Measurements from ENCODE around the gene C2orf92.
"Not testable (repeated sequence)": the region's sequence is repeated elsewhere in the genome, so short reads cannot be mapped to it uniquely, and the experiment has no call there.

C2orf92 gene

DNA sequence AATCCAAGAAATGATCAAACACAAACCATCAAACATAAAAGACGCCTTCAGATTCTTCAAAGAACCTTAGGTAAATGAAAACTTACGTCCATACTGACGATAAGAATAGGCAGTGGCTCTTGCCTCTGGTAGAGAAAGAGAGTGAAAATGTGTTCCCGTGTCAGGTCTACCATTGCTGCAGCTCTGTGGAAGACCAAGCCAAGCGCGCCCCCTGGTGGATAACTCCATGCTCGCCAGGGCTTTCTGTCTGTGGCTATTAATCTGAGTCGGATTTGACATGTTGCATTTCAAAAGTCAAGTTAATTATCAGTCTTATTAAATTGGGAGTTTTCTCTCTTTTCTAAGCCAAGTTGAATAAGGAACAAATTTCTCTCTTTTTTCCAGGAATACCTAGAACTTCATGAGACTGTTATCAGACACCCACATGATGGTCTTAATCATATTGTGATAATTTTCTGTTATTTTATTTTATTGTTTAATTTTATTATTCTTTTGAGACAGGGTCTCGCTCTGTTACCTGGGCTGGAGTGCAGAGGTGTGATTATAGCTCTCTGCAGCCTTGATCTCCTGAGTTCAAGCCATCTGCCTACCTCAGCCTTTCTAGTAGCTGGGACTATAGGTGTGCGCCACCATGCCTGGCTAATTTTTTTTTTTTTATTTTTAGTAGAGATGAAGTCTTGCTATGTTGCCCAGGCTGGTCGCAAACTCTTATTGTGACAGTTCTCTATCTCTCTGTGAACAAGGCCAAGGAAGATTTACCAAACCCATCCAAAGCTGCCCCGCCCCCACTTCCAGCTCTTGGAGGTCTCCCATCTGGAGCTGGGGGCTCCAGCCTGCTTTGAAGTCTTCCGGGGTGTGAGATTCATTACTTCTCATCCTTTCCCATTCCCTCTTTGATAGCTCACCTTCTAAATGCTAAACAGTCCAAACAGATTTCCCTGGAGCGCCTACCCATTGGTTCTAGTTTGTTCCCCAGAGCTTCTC, 28.0 kb downstream of the C2orf92 start:
- DNase-seq: peak; percentile 92

- DNase-seq: no peak
Measured at GRCh38 chr2:97698530-97698929, 29.0 kb downstream of the C2orf92 start.

DNA sequence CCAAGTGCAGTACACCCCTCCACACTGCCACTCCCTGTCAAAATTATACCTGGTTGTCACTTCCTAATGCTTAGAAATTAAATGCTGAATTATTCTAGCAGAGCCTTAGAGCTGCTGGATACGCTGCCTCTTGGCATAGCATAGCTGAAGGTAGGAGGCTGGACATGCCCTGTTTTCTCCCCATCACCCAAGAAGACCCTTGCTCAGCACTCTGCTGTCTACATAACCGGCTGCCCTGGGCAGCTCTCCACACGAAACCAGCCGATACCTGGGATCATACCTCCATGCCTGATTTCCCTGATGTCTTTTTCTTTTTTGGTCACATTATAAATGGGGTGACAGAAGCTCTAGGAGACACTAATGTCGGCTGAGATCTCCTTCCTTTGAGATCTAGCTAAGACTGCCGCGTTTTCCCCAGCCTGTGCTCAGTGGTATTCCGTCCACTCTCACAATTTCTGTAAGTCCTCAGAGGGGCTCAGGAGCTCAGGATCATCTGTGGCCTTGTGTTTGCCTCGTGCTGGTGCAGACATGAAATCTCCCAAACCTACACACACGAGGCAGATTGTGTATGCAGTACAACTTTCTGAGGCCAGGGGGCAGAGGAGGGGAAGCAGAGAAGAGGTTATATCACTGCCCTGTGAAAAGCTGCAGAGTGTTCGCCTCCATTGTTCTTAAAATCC, 30.4 kb downstream of the C2orf92 start:
- peak; percentile 71 for DNase-seq

- DNase-seq: no peak
Measured at GRCh38 chr2:97701186-97701585, 31.7 kb downstream of the C2orf92 start.

DNA sequence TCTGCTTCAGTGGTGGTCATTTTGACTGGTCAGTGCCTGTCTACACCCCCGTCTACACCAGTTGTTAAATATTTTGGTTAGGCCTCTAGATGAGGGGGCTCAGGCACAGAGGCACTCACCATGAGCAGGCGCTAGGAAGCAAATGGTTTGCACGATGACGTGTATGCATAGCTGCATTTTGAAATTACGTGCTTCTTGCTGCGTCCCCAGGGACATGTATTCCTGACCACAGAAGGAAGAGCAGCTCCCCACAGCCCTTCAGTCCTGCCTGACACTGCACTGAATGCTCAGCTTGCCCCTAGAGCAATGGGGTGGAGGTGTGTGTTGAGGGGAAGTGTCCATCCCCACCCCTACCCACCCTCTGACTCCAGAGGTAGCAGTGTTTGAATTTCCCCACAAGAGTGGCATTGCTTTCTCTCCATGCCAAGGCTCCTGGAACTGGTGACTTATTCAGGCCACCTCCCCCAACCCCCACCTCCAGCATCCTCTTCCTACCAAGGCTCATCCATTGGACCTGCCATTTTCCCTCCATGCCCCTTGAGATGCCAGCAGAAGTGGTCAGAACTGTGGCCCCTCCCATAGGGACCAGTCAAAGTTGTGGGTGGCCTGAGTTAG, 32.4 kb downstream of the C2orf92 start:
- no peak for DNase-seq

DNA sequence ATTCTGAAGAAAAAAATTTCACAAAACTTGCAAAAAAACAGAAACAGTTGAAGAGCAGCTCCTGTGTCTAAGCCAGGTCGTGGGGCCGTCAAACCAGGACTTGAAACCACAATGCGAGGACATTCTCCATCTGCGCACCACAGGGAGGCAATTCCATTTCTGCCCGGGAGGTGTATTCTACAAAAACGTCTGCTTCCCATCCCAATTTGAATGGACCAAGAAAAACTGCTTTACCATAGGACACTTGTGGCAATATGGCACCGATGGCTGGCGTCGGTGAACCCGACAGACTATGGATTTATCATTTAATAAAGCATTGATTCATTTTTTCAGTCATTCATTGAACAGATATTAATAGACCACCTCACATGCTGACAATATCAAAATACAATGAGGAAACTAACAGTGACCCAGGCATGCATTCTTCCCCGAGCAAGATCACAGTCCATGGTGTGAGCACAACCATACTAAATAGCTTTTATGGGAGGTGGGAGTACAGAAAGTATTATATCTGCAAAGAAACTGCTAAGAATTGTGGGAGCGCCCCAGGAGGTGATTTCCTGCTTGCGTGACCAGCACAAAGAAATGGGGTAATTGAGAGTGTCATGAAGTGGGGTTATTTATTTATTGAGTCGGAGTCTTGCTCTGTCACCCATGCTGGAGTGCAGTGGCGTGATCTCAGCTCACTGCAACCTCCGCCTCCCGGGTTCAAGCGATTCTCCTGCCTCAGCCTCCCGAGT, 33.4 kb downstream of the C2orf92 start:
- no peak for DNase-seq

DNA sequence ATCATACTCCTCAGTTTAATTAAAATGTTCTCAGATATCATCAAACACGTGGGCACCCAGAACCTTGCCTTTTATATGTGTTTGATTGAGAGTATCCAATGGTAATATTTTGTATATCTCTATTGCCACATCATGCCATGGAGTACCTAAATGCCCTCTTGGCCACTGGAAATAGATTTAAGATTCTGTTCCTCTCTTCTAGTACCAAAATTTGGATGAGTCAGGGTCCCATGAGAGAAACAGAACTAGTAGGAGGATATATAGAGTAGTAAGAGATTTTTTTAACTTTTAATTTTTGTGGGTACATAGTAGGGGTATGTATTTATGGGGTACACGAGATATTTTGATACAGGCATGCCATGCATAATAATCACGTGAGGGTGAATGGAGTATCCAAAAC, 34.2 kb downstream of the C2orf92 start:
- no peak for DNase-seq

DNA sequence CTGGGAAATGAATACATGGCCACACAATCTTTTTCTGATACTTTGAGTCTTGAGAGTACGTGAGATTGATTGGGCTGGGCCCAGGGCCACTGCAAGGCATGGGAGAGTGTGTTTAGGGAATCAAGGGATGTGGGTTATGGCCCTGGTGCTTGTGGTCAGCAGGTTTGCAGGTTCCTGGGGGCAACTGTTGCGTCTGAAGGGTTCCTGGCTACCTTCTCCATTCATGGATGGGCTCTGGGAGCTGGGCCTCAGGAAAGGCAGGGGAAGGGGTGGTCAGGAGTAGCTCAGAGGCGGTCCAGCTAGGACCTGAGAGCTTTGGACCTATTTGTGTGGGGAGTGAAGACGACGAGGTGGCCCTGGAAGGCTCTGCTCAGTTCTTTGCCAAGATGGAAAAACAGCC, 35.5 kb downstream of the C2orf92 start:
- no peak for DNase-seq

DNA sequence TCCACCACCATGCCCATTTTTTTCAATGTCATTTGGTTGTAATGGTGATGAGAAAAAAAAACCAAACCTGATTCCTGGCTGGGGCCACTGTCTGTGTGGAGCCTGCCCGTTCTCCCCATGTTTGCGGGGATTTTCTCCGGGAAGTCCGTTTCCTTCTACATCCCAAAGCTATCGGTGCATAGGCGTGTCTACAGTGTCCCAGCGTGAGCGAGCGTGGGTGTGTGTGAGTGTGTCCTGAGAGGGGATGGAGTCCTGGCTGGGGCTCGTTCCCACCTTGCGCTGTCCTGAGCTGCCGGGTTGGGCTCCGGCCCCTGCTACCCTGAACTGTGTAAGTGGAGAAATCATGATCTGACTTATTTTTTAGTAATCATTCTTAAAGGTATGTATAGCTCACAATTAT, 36.6 kb downstream of the C2orf92 start:
- DNase-seq: no peak

DNA sequence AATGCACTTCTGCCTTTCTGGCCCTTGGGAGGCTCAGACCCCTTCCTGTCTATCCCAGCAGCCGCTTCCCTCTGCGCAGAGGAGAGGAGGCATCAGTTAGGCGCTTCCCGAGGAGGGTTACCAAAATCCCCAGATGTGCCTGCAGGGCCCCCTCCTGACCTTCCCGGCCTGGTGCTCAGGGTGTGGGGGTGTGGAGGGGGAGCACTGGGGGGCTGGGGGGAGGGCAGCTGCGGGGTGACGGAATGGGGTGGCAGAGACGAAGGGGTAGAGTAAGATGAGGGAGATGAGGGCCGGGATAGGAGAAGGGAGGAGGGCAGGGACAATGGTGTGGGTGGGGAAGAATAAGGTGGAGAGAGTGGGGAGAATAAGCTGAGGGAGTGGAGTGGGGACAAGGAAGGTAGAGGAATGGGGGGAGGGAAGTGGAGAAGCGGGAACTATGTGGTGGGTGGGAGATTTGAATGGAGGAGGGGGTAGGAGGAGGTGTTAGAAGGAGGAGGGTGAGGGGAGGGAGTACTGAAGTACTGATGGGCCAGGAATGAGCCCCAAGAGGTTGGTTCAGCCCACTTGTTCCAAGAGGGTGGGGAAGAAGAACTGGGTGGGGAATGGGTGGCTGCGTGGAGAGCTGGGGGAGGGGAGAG, 37.3 kb downstream of the C2orf92 start:
- no peak for DNase-seq

DNA sequence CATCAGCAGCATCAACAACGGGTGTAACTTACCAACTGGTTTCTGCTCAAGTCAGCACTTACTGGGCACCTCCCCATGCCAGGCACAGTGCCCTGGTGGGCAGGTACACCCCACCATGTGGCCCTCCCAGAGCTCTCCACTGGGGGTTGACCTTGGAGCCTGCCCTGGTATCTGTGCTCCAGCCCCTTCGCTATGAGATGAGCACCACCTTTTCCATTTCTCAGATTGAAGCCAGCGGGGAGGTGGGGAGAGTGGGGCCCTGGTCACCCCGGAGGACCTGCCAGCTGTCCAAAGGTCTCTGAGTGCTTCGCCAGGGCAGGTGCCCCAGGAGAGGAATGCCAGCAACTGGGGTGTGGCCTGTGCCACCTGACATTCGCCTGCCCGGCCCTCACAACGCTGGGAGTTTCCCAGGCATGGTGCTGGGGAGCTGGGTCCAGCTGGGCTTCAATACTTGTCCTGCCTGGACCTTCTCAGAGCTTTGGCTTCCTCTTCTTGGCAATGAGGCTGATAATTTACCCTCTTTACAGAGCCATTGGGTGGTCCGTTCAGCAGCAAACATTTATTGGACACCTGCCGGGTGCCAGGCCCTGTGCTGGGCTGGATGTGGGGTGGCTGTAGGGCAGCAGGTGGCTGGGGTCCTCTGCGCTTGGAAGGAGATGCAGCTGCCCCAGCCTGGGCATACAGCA, 38.0 kb downstream of the C2orf92 start:
- DNase-seq: no peak

- DNase-seq: no peak
Measured at GRCh38 chr2:97708048-97708380, 38.5 kb downstream of the C2orf92 start.

DNA sequence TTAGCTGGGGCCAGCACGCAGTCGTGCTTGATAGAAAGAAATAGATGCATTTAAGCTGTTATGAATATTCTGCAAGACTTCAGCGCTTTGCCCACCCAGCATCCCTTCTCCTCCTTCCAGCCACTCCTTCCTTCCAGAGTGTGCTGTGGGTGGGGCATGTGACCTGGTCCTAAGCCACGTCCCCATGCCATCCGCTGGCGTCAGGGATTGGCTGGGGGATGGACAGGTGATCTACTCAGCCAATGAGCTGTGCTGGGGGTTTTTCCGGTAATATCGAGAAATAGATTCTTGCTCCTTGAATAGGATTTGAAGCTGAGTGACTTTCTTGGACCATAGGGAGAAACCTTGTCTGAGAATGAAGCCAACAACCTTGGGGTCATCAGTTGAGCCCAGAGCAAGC, 39.1 kb downstream of the C2orf92 start:
- no peak for DNase-seq

- DNase-seq: no peak
Measured at GRCh38 chr2:97711394-97711711, 41.8 kb downstream of the C2orf92 start.

DNA sequence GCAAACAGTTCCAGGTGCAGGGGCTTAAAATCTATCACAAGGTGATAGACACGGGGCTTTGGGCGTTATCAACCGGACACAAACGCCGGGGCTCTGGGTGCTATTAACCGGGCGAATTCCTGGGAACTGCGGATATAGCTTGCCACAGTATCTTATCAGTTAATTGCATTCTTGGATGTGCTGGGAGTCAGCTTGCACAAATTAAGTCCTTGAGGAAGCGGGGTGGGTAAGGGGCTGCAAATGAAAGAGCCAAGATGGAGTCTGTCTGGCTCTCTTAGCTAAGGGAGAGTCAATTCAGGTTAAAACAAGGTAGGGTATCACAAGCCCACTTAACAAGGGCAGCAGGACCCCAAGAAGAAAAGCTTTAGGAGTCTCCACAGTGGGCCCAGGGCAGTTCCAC, 42.7 kb downstream of the C2orf92 start:
- not testable (repeated sequence) for DNase-seq

GRCh38 chr2:97712693-97713295, 43.3 kb downstream of the C2orf92 start:
- peak; percentile 63 for DNase-seq

- peak; percentile 62 for DNase-seq
Measured at GRCh38 chr2:97713296-97714083, 44.0 kb downstream of the C2orf92 start, which contains the start of gene ZAP70. ZAP70 (plus strand) TSS chr2:97713576; CDS start chr2:97724037, 10,461 bp downstream.

DNA sequence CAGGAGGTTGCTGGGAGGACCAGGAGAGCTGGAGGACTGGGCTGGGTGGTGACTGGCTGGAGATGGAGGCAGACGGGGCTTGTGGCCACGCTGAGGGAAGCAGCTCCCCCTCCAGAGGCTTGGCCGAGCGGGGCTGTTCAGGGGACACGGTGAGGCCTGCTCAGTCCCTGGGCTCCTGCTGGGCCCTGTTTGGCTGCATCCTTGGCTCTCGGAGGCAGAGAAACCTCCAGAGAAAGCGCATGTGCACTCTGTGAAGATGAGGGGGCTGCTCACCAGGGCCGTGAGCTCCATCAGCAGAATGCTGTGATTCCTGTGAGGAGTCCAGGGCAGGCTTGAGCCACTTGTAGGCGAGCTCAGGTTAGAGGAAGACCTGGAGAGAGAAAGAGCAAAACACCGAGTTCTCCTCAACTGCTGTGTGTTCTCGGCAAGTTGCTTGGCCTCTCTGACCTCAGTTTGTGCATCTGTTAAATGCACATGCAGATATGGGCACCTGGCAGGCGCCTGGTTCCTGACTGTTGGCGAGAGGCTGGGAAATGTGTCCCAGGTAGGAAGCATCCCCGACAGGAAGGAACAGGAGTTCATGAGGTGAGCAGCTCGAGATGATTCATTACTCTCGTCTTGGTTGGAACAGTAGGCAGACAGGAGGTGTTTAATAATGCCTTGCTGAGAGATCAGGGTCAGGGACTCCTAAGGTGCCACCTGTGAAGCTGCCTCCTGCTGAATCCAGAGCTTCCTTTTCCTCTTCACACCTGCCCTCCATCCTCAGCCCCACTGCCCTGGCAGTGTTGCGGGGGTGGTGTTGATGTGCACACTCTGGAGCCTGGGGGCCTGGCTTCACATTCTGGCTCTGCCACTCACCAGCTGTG, 44.8 kb downstream of the C2orf92 start:
- DNase-seq: peak; percentile 33

DNA sequence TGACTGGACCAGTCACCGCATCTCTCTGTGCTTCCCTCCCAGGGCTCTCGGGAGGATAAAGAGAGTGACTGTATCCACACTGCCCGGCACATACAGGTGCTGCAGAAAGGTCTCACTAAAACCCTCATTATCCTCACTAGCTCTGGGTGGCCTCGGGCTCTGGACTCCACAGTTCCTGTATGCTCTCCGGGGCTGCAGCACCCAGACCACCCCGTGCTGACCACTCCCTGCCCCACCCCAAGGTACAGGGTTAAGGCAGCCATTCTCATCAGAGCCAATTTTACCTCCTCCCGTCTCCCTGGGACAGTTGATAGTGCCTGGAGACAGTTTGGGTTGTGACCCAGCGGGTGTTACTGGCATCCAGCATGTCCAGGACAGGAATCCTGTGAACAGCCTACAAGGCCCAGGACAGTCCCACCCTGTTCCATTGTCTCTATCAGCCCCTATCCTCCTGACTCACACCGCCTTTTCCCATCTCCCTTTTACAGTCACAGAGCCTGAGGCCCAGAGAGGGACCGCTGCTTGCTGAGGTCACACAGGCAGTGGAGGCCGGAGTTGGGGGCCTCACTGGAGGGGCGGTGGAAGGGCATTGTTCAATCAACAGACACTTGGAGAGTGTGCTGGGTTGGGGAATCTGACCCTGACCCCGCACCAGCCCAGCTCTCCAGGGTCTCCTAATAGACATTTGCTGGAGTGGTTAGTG, 45.6 kb downstream of the C2orf92 start:
- no peak for DNase-seq

Data from activated naive CD4-positive, alpha-beta T cell treated with Interleukin-2 at 50 U/mL for 16 hours (primary cell).